Nucleus accumbens (tissue), 56 donors: ENCODE measurements around the gene ZNF197.
"Not testable (repeated sequence)": the region's sequence is repeated elsewhere in the genome, so short reads cannot be mapped to it uniquely, and the experiment has no call there.

Source experiments
- DNase-seq, 56 donors: peaks; one replicate each; lab custom pipeline; 2025; lab: John Stamatoyannopoulos, UW

The ZNF197 gene

GRCh38 chr3:44624749-44625480 is at the start of gene ZNF197:
TSS of gene ZNF197 (plus strand) at chr3:44625036. CDS start at chr3:44629155, 4,119 bp downstream.
- peak in 55 of 56 donors; percentile 34 to 94 (median 80) for DNase-seq

- no peak for DNase-seq
Observed at GRCh38 chr3:44576613-44577012, 48.2 kb upstream of the ZNF197 start.

GRCh38 chr3:44577354-44577952 is 47.4 kb upstream of the ZNF197 start:
- DNase-seq, result not testable (repeated sequence)

- not testable (repeated sequence) for DNase-seq
Observed at GRCh38 chr3:44578316-44578715, 46.5 kb upstream of the ZNF197 start.

GRCh38 chr3:44578924-44579515 is 45.8 kb upstream of the ZNF197 start:
- DNase-seq, result not testable (repeated sequence)

GRCh38 chr3:44579749-44580148 is 45.1 kb upstream of the ZNF197 start:
- not testable (repeated sequence) for DNase-seq

- DNase-seq, result not testable (repeated sequence)
Observed at GRCh38 chr3:44580971-44581370, 43.9 kb upstream of the ZNF197 start.

- DNase-seq, result peak in 51 of 56 donors; percentile 13 to 82 (median 49)
Observed at GRCh38 chr3:44584646-44585501, 40.0 kb upstream of the ZNF197 start, which contains the start of gene ZNF660. TSS of gene ZNF660 (plus strand) at chr3:44584964. CDS start at chr3:44594194, 9,230 bp downstream.

- DNase-seq, result no peak
Observed at GRCh38 chr3:44596621-44597020, 28.2 kb upstream of the ZNF197 start.

- DNase-seq, result no peak
Observed at GRCh38 chr3:44601749-44602148, 23.1 kb upstream of the ZNF197 start.

GRCh38 chr3:44612678-44613077 is 12.2 kb upstream of the ZNF197 start:
- DNase-seq, result no peak

GRCh38 chr3:44628716-44629115 is 3.9 kb downstream of the ZNF197 start:
- no peak for DNase-seq

GRCh38 chr3:44632193-44632592 is 7.4 kb downstream of the ZNF197 start:
- DNase-seq, result no peak

GRCh38 chr3:44642337-44642736 is 17.5 kb downstream of the ZNF197 start:
- DNase-seq, result no peak

- DNase-seq, result no peak
Observed at GRCh38 chr3:44643024-44643423, 18.2 kb downstream of the ZNF197 start.

- no peak for DNase-seq
Observed at GRCh38 chr3:44647771-44648170, 22.9 kb downstream of the ZNF197 start.

- peak in 55 of 56 donors; percentile 14 to 88 (median 66) for DNase-seq
Observed at GRCh38 chr3:44648564-44649229, 23.9 kb downstream of the ZNF197 start, which contains the start of gene ZNF35. TSS of gene ZNF35 (plus strand) at chr3:44648732. CDS start at chr3:44651068, 2,336 bp downstream.

GRCh38 chr3:44649709-44650108 is 24.9 kb downstream of the ZNF197 start:
- no peak for DNase-seq

GRCh38 chr3:44654039-44654438 is 29.2 kb downstream of the ZNF197 start:
- peak in 5 of 56 donors; percentile 1 to 22 (median 3) for DNase-seq

GRCh38 chr3:44659015-44659414 is 34.2 kb downstream of the ZNF197 start:
- no peak for DNase-seq
